ENCODE data around the gene TMEM151B. TPM values are rescaled to one million over a fixed set of nuclear protein-coding genes. Genes with fewer than 3 reads are reported as not detected.

TMEM151B gene
- total and polyA plus RNA-seq, 2 of the 13 experiments (the other 11 are each of a cell fraction or from before 2014, with no cell fraction given) = not detected

DNA sequence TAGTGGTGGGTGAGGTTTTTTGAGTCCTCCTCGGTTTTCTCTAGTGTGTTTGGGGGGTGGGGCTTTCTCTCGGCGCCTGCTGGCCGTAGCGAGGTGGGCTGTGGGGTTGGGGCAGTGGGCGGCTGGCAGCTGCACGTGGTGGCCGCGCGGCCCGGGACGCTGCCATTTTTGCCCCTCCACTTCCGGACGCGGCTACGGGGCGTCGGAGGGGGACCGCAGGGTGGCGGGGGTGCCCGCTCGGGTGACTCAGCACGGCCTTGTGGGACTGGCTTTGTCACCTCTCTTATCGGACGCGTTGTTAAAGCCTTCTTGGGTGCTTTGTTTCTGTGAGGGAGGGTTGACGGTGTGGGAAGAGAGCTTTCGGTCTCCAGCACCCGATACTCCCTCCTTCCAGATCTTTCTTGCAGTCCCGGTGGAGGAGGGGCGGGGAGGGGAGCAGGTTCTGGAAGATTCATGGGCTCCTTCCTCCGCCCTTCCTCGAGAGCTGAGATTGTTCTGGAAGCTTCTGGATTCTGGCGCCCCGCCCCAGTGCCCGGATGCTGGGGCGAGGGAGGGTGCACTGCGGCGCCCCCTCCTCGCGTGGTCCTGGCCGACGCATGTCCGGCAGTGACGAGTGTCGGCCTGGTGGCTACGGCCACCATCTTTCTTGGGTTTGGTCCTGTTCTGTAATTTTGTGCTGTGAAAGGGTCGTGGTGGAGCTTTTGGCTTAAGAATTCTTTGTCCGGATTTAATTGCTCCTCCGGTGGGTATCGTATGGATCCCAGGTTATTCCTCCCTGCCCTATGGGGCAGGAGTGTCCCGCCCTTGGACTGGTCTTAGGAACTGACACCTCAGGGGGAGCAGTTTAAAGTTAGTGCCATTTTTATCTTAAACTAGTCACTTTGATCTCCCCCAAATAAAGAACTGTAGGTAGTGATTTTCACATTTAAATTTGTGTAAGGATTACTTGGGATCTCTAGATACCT, 22.6 kb upstream of the TMEM151B start (continued):
- TF ChIP-seq, protein P1, sequence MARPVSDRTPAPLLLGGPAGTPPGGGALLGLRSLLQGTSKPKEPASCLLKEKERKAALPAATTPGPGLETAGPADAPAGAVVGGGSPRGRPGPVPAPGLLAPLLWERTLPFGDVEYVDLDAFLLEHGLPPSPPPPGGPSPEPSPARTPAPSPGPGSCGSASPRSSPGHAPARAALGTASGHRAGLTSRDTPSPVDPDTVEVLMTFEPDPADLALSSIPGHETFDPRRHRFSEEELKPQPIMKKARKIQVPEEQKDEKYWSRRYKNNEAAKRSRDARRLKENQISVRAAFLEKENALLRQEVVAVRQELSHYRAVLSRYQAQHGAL (CRISPR knock-in tag; IDR thresholded peaks at IDR 0.05; ENCODE audit: not compliant biosample characterization) = no peak
- TF ChIP-seq ZNF205 (CRISPR knock-in tag; IDR thresholded peaks at IDR 0.05) = 0 out of 2 replicates have a peak, but pooled peaks have one; percentile 12
- TF ChIP-seq ZNF792 (CRISPR knock-in tag; IDR thresholded peaks at IDR 0.05) = no peak; the same call in 1 of the 2 replicates
- no peak for TF ChIP-seq ZFP1 (CRISPR knock-in tag; IDR thresholded peaks at IDR 0.05)
- TF ChIP-seq, protein P2, sequence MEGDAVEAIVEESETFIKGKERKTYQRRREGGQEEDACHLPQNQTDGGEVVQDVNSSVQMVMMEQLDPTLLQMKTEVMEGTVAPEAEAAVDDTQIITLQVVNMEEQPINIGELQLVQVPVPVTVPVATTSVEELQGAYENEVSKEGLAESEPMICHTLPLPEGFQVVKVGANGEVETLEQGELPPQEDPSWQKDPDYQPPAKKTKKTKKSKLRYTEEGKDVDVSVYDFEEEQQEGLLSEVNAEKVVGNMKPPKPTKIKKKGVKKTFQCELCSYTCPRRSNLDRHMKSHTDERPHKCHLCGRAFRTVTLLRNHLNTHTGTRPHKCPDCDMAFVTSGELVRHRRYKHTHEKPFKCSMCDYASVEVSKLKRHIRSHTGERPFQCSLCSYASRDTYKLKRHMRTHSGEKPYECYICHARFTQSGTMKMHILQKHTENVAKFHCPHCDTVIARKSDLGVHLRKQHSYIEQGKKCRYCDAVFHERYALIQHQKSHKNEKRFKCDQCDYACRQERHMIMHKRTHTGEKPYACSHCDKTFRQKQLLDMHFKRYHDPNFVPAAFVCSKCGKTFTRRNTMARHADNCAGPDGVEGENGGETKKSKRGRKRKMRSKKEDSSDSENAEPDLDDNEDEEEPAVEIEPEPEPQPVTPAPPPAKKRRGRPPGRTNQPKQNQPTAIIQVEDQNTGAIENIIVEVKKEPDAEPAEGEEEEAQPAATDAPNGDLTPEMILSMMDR (CRISPR knock-in tag; IDR thresholded peaks at IDR 0.05) = no peak
- TF ChIP-seq ZNF709 (CRISPR knock-in tag; IDR thresholded peaks at IDR 0.05) = peak; percentile 55
- TF ChIP-seq ZBTB42 (CRISPR knock-in tag; IDR thresholded peaks at IDR 0.05) = no peak
- TF ChIP-seq, protein P3, sequence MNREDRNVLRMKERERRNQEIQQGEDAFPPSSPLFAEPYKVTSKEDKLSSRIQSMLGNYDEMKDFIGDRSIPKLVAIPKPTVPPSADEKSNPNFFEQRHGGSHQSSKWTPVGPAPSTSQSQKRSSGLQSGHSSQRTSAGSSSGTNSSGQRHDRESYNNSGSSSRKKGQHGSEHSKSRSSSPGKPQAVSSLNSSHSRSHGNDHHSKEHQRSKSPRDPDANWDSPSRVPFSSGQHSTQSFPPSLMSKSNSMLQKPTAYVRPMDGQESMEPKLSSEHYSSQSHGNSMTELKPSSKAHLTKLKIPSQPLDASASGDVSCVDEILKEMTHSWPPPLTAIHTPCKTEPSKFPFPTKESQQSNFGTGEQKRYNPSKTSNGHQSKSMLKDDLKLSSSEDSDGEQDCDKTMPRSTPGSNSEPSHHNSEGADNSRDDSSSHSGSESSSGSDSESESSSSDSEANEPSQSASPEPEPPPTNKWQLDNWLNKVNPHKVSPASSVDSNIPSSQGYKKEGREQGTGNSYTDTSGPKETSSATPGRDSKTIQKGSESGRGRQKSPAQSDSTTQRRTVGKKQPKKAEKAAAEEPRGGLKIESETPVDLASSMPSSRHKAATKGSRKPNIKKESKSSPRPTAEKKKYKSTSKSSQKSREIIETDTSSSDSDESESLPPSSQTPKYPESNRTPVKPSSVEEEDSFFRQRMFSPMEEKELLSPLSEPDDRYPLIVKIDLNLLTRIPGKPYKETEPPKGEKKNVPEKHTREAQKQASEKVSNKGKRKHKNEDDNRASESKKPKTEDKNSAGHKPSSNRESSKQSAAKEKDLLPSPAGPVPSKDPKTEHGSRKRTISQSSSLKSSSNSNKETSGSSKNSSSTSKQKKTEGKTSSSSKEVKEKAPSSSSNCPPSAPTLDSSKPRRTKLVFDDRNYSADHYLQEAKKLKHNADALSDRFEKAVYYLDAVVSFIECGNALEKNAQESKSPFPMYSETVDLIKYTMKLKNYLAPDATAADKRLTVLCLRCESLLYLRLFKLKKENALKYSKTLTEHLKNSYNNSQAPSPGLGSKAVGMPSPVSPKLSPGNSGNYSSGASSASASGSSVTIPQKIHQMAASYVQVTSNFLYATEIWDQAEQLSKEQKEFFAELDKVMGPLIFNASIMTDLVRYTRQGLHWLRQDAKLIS (CRISPR knock-in tag; IDR thresholded peaks at IDR 0.05) = no peak; the same call in 1 of the 2 replicates
- TF ChIP-seq ZNF333 (CRISPR knock-in tag; IDR thresholded peaks at IDR 0.05; ENCODE audit: borderline replicate concordance) = peak; percentile 29; the same call in 1 of the 2 replicates
- TF ChIP-seq ZNF777 (CRISPR knock-in tag; IDR thresholded peaks at IDR 0.05) = no peak; the same call in 1 of the 2 replicates
- no peak for TF ChIP-seq ZNF552 (CRISPR knock-in tag; IDR thresholded peaks at IDR 0.05; ENCODE audit: borderline replicate concordance)
- no peak for TF ChIP-seq ZNF572 (CRISPR knock-in tag; IDR thresholded peaks at IDR 0.05)
- TF ChIP-seq GTF2F1 (IDR thresholded peaks at IDR 0.05; ENCODE audit: low read length) = no peak
- TF ChIP-seq, protein P4, sequence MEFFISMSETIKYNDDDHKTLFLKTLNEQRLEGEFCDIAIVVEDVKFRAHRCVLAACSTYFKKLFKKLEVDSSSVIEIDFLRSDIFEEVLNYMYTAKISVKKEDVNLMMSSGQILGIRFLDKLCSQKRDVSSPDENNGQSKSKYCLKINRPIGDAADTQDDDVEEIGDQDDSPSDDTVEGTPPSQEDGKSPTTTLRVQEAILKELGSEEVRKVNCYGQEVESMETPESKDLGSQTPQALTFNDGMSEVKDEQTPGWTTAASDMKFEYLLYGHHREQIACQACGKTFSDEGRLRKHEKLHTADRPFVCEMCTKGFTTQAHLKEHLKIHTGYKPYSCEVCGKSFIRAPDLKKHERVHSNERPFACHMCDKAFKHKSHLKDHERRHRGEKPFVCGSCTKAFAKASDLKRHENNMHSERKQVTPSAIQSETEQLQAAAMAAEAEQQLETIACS (CRISPR knock-in tag; IDR thresholded peaks at IDR 0.05) = no peak
- TF ChIP-seq, protein P5, sequence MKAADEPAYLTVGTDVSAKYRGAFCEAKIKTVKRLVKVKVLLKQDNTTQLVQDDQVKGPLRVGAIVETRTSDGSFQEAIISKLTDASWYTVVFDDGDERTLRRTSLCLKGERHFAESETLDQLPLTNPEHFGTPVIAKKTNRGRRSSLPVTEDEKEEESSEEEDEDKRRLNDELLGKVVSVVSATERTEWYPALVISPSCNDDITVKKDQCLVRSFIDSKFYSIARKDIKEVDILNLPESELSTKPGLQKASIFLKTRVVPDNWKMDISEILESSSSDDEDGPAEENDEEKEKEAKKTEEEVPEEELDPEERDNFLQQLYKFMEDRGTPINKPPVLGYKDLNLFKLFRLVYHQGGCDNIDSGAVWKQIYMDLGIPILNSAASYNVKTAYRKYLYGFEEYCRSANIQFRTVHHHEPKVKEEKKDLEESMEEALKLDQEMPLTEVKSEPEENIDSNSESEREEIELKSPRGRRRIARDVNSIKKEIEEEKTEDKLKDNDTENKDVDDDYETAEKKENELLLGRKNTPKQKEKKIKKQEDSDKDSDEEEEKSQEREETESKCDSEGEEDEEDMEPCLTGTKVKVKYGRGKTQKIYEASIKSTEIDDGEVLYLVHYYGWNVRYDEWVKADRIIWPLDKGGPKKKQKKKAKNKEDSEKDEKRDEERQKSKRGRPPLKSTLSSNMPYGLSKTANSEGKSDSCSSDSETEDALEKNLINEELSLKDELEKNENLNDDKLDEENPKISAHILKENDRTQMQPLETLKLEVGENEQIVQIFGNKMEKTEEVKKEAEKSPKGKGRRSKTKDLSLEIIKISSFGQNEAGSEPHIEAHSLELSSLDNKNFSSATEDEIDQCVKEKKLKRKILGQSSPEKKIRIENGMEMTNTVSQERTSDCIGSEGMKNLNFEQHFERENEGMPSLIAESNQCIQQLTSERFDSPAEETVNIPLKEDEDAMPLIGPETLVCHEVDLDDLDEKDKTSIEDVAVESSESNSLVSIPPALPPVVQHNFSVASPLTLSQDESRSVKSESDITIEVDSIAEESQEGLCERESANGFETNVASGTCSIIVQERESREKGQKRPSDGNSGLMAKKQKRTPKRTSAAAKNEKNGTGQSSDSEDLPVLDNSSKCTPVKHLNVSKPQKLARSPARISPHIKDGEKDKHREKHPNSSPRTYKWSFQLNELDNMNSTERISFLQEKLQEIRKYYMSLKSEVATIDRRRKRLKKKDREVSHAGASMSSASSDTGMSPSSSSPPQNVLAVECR (CRISPR knock-in tag; IDR thresholded peaks at IDR 0.05; ENCODE audit: borderline replicate concordance) = peak; percentile 81
- TF ChIP-seq, protein P6, sequence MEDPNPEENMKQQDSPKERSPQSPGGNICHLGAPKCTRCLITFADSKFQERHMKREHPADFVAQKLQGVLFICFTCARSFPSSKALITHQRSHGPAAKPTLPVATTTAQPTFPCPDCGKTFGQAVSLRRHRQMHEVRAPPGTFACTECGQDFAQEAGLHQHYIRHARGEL (CRISPR knock-in tag; IDR thresholded peaks at IDR 0.05) = peak; percentile 77; the same call in 1 of the 2 replicates

Measured in HepG2 (cell line).